Left lung (tissue), 10 donors: ENCODE results near the gene AOAH. TPM values are rescaled to one million over a fixed set of nuclear protein-coding genes. Genes with fewer than 3 reads are reported as not detected.

Source experiments
- ATAC-seq: fragments of 200-7000 bp; cut with Tn5 transposase; one replicate; pipeline ENCODE4 v1.9.1; 2020; ENCODE audit warnings: moderate library complexity
- DNase-seq, 4 donors: peaks; one replicate each; pipeline ENCODE4 v3.0.0-alpha.2; 2013 to 2020
- H3K27ac ChIP-seq, 2 donors: fragments of 200-600 bp; sonication (generic) in 1 of 2; one replicate each; pipeline versions ENCODE4 v1.5.0 to v1.8.0; 2020 to 2021
- H3K27me3 ChIP-seq, 2 donors: fragments of 200-600 bp; sonication (generic) in 1 of 2; one replicate each; pipeline versions ENCODE4 v1.5.0 to v1.8.0; 2020 to 2021
- H3K36me3 ChIP-seq, 2 donors: fragments of 200-600 bp; sonication (generic) in 1 of 2; one replicate each; pipeline versions ENCODE4 v1.5.0 to v1.8.0; 2020 to 2021
- H3K4me1 ChIP-seq, 2 donors: fragments of 200-600 bp; one replicate each; pipeline ENCODE4 v1.8.0; 2021
- H3K4me3 ChIP-seq, 2 donors: fragments of 200-600 bp; sonication (generic) in 1 of 2; one replicate each; pipeline versions ENCODE4 v1.5.0 to v1.8.0; 2020 to 2021; ENCODE audit warnings: mild to moderate bottlenecking in 1 of 2
- H3K9me3 ChIP-seq, 2 donors: fragments of 200-600 bp; sonication (generic) in 1 of 2; one replicate each; pipeline versions ENCODE4 v1.5.0 to v1.8.0; 2020 to 2021
- intact Hi-C, 2 donors: fragments of 100-400 bp; cut with DNase I; formaldehyde crosslinking; loops; one replicate each; pipeline versions ENCODE4 v1.11.2 to v1.14.2; 2022
- polyA plus RNA-seq, 6 donors: library from polyadenylated mRNA; unstranded; fragments of 120-200 nt; gene quantifications; one replicate each; pipeline ENCODE4 v1.2.1, GENCODE V29; 2013; ENCODE audit not compliant: insufficient read length in 6 of 6
- total RNA-seq, 2 donors: library from RNA; stranded (reverse); fragmentation: NEBNext Ultra II Directional; extraction: Animal tissue kit (Norgen Biotek cat#: 25700); gene quantifications; one replicate each; pipeline ENCODE4 v1.2.1, GENCODE V29; 2021
- TF ChIP-seq, protein P1 (sequence below), 2 donors: fragments of 200-600 bp; sonication (generic) in 1 of 2; IDR thresholded peaks; one replicate each; pipeline versions ENCODE4 v1.5.0 to v1.8.0; 2021; ENCODE audit warnings: antibody characterized with exemption in 2 of 2
- donor health status: DM: no; HTN: yes; CAD: no.
- donor health status: DM: no; HTN: no; CAD: no.

The AOAH gene
- total and polyA plus RNA-seq, 8 donors: 3.9 to 28.2 (median 6.9) TPM

DNA sequence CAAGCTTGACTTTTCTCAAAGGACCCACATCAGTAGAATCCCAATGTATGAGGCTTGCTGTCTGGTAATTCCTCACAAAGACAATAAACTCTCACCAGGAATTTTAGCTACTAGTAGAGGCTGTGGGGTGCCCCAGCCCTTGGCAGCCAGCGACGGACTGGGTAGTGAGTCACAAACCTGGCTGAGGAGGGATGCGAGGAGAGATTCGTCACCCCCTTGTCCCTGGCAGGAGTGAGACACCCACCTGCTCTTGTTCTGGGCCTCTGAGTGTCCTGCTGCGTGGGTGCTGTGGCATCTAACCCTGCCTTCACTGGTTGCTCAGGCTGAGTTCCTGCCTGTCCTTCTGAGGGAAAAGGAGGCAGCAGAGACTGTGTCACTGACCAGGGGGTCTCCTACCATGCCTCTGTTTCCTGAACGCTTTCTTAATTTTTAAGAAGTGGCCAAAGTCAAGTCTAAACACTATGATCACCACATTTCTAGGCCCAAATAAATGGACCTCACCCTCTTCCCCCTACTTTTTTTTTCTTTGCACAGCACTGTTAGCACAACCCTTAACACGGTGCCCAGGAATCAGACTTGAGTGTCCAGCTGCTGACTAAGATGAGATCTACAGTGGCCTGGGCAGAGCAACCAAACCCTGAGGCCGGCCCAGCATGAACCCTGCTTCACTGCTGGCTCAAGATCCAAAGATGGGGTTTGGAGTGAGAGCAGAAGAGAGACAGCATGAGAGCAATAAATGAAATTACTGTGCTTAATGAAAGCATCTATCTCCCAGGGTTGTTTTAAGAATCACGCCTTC, 188.2 kb downstream of the AOAH start:
- no peak for ATAC-seq
- H3K9me3 ChIP-seq: no peaks in the 10 kb centered on the region
- no peaks in the 10 kb centered on the region for H3K27me3 ChIP-seq
- intact Hi-C loops: no loop called here
- peaks cover 0 to 34% of the 10 kb centered on the region in 2 donors for H3K36me3 ChIP-seq
- H3K27ac ChIP-seq: no peak overlapping the region
- no peak for DNase-seq
- TF ChIP-seq, protein P1, sequence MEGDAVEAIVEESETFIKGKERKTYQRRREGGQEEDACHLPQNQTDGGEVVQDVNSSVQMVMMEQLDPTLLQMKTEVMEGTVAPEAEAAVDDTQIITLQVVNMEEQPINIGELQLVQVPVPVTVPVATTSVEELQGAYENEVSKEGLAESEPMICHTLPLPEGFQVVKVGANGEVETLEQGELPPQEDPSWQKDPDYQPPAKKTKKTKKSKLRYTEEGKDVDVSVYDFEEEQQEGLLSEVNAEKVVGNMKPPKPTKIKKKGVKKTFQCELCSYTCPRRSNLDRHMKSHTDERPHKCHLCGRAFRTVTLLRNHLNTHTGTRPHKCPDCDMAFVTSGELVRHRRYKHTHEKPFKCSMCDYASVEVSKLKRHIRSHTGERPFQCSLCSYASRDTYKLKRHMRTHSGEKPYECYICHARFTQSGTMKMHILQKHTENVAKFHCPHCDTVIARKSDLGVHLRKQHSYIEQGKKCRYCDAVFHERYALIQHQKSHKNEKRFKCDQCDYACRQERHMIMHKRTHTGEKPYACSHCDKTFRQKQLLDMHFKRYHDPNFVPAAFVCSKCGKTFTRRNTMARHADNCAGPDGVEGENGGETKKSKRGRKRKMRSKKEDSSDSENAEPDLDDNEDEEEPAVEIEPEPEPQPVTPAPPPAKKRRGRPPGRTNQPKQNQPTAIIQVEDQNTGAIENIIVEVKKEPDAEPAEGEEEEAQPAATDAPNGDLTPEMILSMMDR (IDR thresholded peaks at IDR 0.05): no peak
- H3K4me1 ChIP-seq: no peaks in the 10 kb centered on the region
- no peak overlapping the region for H3K4me3 ChIP-seq

DNA sequence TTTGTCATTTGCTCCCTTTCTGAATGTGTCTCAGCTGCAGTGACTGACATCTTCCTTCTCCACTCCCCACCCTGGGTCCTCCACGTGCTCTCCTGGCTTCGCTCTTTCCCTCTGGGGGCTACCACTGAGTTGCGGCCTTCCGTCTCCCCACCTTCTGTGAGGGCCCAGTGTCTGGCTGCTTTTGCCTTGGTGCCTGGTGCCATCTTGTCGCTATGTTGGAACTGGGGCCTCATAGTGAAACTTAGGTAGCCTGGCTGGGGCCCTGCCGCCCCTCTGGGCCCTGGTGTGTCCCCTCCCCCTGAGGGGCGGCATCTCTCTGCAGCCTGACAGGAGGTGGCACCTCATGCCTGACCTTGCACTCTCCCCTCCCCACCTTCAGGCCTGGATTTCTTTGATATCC, 190.6 kb downstream of the AOAH start:
- Histone ChIP-seq H3K4me1 (no peaks in the 10 kb centered on the region), H3K9me3 (no peaks in the 10 kb centered on the region), H3K27ac (no peak overlapping the region), H3K4me3 (no peak overlapping the region), H3K36me3 (peaks cover 0 to 13% of the 10 kb centered on the region in 2 donors), H3K27me3 (no peaks in the 10 kb centered on the region)
- ATAC-seq (no peak), DNase-seq (no peak)
- intact Hi-C loops: no loop called here
- TF ChIP-seq, protein P1 (IDR thresholded peaks at IDR 0.05): no peak

DNA sequence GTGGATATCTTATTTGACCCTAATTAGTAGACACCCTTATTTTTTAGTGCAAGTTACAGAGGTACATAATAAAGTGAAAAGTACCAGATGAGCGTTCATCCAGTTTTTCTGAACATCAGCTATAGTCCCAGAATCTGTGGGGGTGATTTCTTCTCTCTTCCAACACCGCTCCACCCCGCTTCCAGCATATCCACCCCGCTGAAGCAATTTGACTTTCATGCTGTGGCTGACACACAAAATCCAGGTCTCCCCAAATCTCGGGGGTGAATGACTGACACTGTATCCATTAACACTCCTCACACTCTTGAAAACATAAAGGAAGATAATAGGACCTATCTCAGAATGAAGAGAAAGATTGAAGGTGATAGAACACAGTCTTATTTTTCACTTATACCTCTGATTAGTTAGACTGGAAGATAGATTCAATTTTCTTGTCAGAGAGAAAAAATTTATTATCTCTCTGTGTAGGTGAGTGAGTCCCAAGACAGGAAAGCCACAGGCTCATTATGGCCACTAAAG, 191.3 kb downstream of the AOAH start:
- no peak for DNase-seq
- intact Hi-C loops: no loop called here
- H3K36me3 ChIP-seq: peaks cover 0 to 6% of the 10 kb centered on the region in 2 donors

DNA sequence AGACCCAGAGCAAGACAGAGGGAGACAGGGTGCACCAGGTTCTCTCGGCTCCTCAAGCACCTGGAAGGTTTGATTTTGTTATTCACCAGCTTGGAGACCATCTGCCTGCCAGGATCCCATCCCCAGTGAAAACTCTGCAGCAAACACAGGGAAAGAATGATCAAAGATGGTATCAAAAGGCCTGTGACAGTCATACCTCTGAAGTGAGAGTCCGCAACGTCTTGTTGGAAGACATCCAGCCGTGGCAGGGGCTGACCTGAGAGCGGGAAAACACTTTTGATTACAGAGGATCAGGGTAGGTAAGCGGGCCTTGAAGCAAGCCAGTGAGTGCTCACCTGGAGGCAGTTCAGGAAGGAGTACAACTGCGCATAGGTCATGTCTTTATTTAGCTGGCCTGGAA, 192.3 kb downstream of the AOAH start:
- Histone ChIP-seq H3K4me3 (no peak overlapping the region), H3K36me3 (peaks cover 0 to 3% of the 10 kb centered on the region in 2 donors), H3K9me3 (no peaks in the 10 kb centered on the region), H3K27me3 (no peaks in the 10 kb centered on the region), H3K4me1 (no peaks in the 10 kb centered on the region), H3K27ac (no peak overlapping the region)
- intact Hi-C loops: no loop called here
- TF ChIP-seq, protein P1 (IDR thresholded peaks at IDR 0.05): no peak
- no peak for DNase-seq
- no peak for ATAC-seq

More for the DNA sequence above, 191.3 kb downstream of the AOAH start:
- Histone ChIP-seq H3K4me1 (no peaks in the 10 kb centered on the region), H3K4me3 (no peak overlapping the region), H3K27ac (no peak overlapping the region), H3K9me3 (no peaks in the 10 kb centered on the region), H3K27me3 (no peaks in the 10 kb centered on the region)
- TF ChIP-seq, protein P1 (IDR thresholded peaks at IDR 0.05): no peak
- ATAC-seq: no peak

DNA sequence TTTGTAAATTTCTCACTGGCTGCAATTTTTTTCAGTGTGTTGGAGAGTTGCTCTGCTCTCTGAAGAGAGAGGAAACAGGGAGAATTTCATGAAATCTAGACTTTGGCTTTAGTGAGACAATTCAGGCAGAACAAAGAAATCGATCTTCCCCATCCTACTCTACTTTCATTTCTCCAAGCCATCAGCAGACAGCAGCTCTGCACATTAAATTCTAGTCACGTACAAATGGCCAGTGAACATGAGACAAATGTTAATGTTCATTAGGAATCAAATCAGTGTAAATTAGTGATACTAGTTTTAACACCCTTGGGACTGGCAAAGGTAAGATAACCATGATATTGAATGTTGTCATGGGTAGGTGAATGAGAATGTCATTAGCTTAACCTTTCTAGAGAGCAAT, 193.8 kb downstream of the AOAH start:
- Histone ChIP-seq H3K27me3 (no peaks in the 10 kb centered on the region), H3K36me3 (peaks cover 0 to 2% of the 10 kb centered on the region in 2 donors), H3K27ac (no peak overlapping the region), H3K4me1 (no peaks in the 10 kb centered on the region), H3K9me3 (no peaks in the 10 kb centered on the region), H3K4me3 (no peak overlapping the region)
- no peak for ATAC-seq
- intact Hi-C loops: no loop called here
- TF ChIP-seq, protein P1 (IDR thresholded peaks at IDR 0.05): no peak
- no peak for DNase-seq
